ENCODE data around the gene PPP1R37. TPM values are rescaled to one million over a fixed set of nuclear protein-coding genes. Genes with fewer than 3 reads are reported as not detected.

Gene PPP1R37
- total RNA-seq, 1 experiment from 2014 or later: 46.4 TPM

DNA sequence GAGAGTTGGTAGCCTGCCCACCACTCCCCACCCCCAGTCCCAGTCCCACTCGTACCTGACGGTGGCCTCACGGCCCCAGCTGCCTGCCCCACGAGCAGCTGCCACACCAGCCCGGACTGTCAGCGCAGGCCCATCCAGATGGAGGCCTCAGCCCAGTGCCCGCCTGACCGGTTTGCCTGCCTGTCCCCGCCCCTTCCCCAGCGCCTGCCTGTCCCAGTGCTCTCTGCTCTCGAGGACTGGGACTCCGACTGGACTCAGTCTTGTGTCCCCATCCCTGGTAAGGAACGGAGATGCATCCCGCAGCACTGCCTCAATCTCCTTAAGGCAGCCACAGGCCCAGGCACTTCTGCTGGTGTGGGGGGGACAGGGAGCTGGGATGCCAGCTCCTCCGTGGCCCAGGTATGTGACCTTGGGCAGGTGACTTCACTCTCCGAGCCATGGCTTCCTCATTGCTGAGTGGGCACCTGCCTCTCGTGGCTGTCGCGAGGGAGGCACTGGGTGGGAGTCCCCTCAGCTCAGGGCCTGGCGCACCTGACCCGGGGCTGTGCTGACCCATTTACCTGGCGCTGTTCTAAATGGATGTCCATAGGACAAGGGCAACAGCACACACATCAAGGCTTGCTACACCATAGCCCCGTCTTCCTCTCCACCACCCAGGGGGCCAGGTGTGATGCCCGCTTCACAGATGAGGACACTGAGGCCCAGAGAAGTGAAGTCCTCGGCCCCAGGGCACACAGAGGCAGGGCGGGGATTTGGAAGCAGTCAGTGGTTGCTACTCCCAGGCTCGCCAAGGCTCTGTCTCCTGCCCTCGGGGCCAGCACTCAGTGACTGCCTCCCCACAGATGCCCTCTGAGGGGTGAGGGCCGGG lies 68.1 kb downstream of the PPP1R37 start, which contains the start of gene NKPD1:
Gene NKPD1 (minus strand): TSS at position 113 of the 868 bp plus-strand sequence. CDS start 832 bp downstream, outside the sequence.
- DNase-seq (peak; percentile 58), ATAC-seq (peak; percentile 77)
- no peaks in the 10 kb centered on the region for H3K36me3 ChIP-seq (ENCODE audit: low read depth, low read length)
- intact Hi-C loops (cut with micrococcal nuclease): loop anchor here (5.0 kb wide), 1 partner anchor 86 kb away; the partner anchor contains the start of gene EXOC3L2
- ChIA-PET CTCF (no interaction called here), POLR2A (ENCODE audit: unreplicated experiment) (no interaction called here)
- no peaks in the 10 kb centered on the region for H3K79me2 ChIP-seq (ENCODE audit: low read length)
- BruUV-seq (replicated peaks): no TSS peak
- H3K4me1 ChIP-seq (ENCODE audit: insufficient read depth, low read length): peaks cover 11% of the 10 kb centered on the region
- peak within 1 kb of the TSS; percentile 64 for H3K4me2 ChIP-seq (ENCODE audit: low read length)
- H3K4me3 ChIP-seq (ENCODE audit: low read length): no peak within 1 kb of the TSS; the same call in 1 of the 2 replicates
- no peaks in the 10 kb centered on the region for H3K9me2 ChIP-seq (replicated peaks; ENCODE audit: low read length)
- no peaks in the 10 kb centered on the region for H3K9me3 ChIP-seq (ENCODE audit: low read length)
- no peak within 1 kb of the TSS for H3K9ac ChIP-seq (ENCODE audit: low read length)
- no peak within 1 kb of the TSS for H3K27ac ChIP-seq (ENCODE audit: low read length)
- H4K20me1 ChIP-seq (ENCODE audit: low read length): no peaks in the 10 kb centered on the region
- peak within 1 kb of the TSS; percentile 36; the same call in 1 of the 2 replicates for H2AFZ ChIP-seq (ENCODE audit: low read length)
- TF ChIP-seq, protein P1, sequence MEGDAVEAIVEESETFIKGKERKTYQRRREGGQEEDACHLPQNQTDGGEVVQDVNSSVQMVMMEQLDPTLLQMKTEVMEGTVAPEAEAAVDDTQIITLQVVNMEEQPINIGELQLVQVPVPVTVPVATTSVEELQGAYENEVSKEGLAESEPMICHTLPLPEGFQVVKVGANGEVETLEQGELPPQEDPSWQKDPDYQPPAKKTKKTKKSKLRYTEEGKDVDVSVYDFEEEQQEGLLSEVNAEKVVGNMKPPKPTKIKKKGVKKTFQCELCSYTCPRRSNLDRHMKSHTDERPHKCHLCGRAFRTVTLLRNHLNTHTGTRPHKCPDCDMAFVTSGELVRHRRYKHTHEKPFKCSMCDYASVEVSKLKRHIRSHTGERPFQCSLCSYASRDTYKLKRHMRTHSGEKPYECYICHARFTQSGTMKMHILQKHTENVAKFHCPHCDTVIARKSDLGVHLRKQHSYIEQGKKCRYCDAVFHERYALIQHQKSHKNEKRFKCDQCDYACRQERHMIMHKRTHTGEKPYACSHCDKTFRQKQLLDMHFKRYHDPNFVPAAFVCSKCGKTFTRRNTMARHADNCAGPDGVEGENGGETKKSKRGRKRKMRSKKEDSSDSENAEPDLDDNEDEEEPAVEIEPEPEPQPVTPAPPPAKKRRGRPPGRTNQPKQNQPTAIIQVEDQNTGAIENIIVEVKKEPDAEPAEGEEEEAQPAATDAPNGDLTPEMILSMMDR (conservative IDR thresholded peaks at IDR 0.05; ENCODE audit: low read depth, low read length): no peak
- no peak for TF ChIP-seq EZH2 (IDR thresholded peaks at IDR 0.05; ENCODE audit: low read length, unreplicated experiment)
- TF ChIP-seq EZH2phosphoT487 (IDR thresholded peaks at IDR 0.05; ENCODE audit: borderline replicate concordance, low read length): no peak
- H3K27me3 ChIP-seq (ENCODE audit: low read length): no peaks in the 10 kb centered on the region
- no peaks in the 10 kb centered on the region for H3F3A ChIP-seq (ENCODE audit: low read length, unreplicated experiment)

DNA sequence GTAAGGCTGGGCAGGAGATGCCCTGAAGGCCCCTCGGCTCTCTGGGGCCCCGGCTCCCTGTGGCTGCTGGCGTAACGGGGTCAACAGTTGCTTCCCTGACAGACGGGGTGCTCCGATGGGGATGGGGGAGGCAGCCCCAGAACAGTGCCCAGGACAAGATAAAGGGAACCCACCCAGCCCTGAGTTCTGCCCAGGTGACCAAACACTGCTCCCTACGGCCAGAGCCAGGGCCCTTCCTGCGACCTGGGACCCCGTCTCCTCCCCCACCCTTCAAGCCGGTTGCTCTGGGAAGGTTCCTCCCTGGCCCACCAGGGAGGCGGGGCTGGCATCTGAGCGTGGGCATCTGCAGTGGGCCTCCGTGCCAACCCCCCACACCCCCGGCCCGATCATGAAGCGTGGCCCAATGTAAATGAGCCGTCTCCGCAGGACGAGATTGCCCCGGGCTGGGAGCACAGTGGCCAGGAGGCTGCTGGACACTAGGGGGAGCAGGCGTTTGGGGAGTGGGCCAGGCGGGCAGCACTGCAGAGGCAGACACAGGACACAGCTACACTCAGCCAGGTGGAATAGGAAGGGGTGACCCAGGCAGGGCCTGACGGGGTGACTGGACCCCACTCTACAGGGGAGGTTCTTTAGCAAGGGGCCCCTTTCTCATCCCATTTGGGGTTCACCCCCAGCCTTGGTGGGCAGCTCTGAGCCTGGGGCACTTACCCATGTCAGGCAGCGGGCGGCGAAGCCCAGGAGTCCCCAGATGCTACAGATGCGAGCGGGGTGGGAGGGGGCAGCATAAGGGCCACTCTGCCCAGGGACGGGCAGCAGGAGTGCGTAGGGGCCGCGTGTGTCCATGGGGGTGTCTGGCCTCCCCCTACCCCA lies 69.0 kb downstream of the PPP1R37 start:
- TF ChIP-seq EZH2phosphoT487 (IDR thresholded peaks at IDR 0.05; ENCODE audit: borderline replicate concordance, low read length) (no peak), EZH2 (IDR thresholded peaks at IDR 0.05; ENCODE audit: low read length, unreplicated experiment) (no peak)
- TF ChIP-seq, protein P1 (conservative IDR thresholded peaks at IDR 0.05; ENCODE audit: low read depth, low read length): peak; percentile 60
- H3K9me3 ChIP-seq (ENCODE audit: low read length): no peaks in the 10 kb centered on the region
- ATAC-seq (peak; percentile 69), DNase-seq (peak; percentile 25)
- no peaks in the 10 kb centered on the region for H3K36me3 ChIP-seq (ENCODE audit: low read depth, low read length)
- H3K4me2 ChIP-seq (ENCODE audit: low read length): no peak overlapping the region
- no peak overlapping the region for H3K9ac ChIP-seq (ENCODE audit: low read length)
- intact Hi-C loops (cut with micrococcal nuclease): loop anchor here (5.0 kb wide), 1 partner anchor 85 kb away; the partner anchor contains the start of gene EXOC3L2
- POLR2A ChIA-PET (ENCODE audit: unreplicated experiment): no interaction called here
- no peaks in the 10 kb centered on the region for H3F3A ChIP-seq (ENCODE audit: low read length, unreplicated experiment)
- peaks cover 11% of the 10 kb centered on the region for H3K4me1 ChIP-seq (ENCODE audit: insufficient read depth, low read length)
- no peak overlapping the region for H3K4me3 ChIP-seq (ENCODE audit: low read length)
- no peak overlapping the region for H2AFZ ChIP-seq (ENCODE audit: low read length)
- H4K20me1 ChIP-seq (ENCODE audit: low read length): no peaks in the 10 kb centered on the region
- H3K79me2 ChIP-seq (ENCODE audit: low read length): no peaks in the 10 kb centered on the region
- H3K9me2 ChIP-seq (replicated peaks; ENCODE audit: low read length): no peaks in the 10 kb centered on the region
- no TSS peak for BruUV-seq (replicated peaks)
- no peaks in the 10 kb centered on the region for H3K27me3 ChIP-seq (ENCODE audit: low read length)
- H3K27ac ChIP-seq (ENCODE audit: low read length): no peak overlapping the region
- CTCF ChIA-PET: interaction anchor here (0.5 kb wide), 1 partner anchor 90 kb away, joined by 3 read pairs; no protein-coding TSS in a partner anchor

Measured in PC-3 (cell line).